ENCODE data around the gene ANK2. TPM values are rescaled to one million over a fixed set of nuclear protein-coding genes. Genes with fewer than 3 reads are reported as not detected.

The ANK2 gene
- 35.5 and 46.0 TPM in 2 replicates for total RNA-seq

DNA sequence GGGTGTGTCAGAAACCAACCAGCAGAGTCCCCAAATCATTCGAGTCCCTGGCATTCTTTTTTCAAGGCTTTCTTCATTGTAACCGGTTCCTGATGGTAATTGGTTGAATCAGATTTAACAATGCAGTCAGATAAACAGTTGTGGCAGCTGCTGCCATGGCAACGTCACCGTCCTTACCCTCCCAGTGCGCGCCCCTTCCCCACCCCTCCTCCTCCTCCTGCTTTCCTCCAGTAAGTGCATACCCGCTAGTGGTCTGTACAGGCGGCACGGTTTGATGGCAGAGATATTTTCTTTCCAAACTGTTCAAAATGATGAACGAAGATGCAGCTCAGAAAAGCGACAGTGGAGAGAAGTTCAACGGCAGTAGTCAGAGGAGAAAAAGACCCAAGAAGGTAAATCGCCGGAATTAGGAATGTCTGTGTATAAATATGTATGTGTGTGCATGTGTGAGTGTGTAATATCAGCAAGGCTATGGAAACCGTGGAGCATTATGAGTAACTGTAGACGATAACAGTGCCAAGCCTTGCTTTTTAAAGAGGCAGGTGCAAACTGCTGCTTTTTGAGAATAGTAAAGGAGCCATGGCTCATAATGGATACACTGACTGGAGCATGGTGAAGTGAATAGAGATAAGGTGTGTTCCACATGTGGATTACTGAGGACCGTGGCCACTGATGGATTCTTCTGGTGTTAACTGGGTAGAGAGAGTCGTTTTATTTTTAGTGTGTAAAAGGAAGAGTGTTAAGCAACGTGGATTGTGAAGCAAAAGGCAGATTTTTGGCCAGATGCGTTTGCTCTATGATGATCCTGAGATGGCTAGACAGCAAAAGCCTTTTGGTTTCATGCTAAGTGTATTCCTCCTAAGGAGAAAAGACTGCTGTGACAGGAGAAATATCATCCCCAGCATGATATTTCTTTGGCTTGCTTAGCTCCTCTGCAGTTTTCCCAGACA, at the start of gene ANK2:
TSS of gene ANK2 (plus strand) at position 233 of the 950 bp plus-strand sequence. CDS start at position 309, 76 bp downstream.
- no peak for DNase-seq (ENCODE audit: low read depth)
- Histone ChIP-seq H3K4me3 (ENCODE audit: low read depth, low read length) (no peak within 1 kb of the TSS), H3K27me3 (ENCODE audit: control insufficient read depth, insufficient read depth, low read length) (no peaks in the 10 kb centered on the region), H3K36me3 (ENCODE audit: control insufficient read depth, insufficient read depth, low read length) (no peaks in the 10 kb centered on the region)
- TF ChIP-seq, protein P1, sequence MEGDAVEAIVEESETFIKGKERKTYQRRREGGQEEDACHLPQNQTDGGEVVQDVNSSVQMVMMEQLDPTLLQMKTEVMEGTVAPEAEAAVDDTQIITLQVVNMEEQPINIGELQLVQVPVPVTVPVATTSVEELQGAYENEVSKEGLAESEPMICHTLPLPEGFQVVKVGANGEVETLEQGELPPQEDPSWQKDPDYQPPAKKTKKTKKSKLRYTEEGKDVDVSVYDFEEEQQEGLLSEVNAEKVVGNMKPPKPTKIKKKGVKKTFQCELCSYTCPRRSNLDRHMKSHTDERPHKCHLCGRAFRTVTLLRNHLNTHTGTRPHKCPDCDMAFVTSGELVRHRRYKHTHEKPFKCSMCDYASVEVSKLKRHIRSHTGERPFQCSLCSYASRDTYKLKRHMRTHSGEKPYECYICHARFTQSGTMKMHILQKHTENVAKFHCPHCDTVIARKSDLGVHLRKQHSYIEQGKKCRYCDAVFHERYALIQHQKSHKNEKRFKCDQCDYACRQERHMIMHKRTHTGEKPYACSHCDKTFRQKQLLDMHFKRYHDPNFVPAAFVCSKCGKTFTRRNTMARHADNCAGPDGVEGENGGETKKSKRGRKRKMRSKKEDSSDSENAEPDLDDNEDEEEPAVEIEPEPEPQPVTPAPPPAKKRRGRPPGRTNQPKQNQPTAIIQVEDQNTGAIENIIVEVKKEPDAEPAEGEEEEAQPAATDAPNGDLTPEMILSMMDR (IDR thresholded peaks at IDR 0.05; ENCODE audit: insufficient read depth, low read length, poor library complexity, severe bottlenecking), result no peak

DNA sequence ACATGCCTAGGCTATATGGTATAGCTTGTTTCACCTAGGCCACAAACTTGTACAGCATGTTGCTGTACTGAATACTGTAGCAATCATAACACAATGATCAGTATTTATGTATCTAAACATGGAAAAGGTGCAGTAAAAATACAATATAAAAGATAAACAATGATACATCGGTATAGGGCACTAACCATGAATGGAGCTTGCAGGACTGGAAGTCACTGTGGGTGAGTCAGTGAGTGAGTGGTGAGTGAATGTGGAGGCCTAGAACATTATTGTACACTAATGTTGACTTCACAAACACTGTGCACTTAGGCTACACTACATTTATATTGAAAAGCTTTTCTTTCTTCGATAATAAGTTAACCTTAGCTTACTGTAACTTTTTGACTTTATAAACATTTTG, 45.6 kb upstream of the ANK2 start:
- no peak overlapping the region for H3K4me3 ChIP-seq (ENCODE audit: low read depth, low read length)
- TF ChIP-seq, protein P1 (IDR thresholded peaks at IDR 0.05; ENCODE audit: insufficient read depth, low read length, poor library complexity, severe bottlenecking), result no peak
- DNase-seq (ENCODE audit: low read depth), result no peak
- no peaks in the 10 kb centered on the region for H3K27me3 ChIP-seq (ENCODE audit: control insufficient read depth, insufficient read depth, low read length)
- no peaks in the 10 kb centered on the region for H3K36me3 ChIP-seq (ENCODE audit: control insufficient read depth, insufficient read depth, low read length)

DNA sequence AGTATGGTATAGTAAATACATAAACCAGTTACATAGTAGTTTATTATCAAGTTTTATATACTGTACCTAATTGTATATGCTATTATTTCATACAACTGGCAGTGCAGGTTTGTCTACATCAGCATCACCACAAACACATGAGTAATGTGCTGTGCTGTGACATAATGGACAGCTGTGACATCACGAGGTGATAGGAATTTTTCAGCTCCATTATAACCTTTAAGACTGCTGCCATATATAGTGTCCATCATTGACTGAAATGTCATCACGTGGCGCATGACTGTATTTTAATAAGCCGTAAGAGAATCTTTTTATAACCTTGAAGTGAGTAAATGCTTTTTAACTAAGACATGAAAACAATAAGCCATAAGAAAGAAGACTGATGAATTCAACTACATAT, 44.8 kb upstream of the ANK2 start:
- Histone ChIP-seq H3K4me3 (ENCODE audit: low read depth, low read length) (no peak overlapping the region), H3K36me3 (ENCODE audit: control insufficient read depth, insufficient read depth, low read length) (no peaks in the 10 kb centered on the region), H3K27me3 (ENCODE audit: control insufficient read depth, insufficient read depth, low read length) (no peaks in the 10 kb centered on the region)
- DNase-seq (ENCODE audit: low read depth), result no peak
- TF ChIP-seq, protein P1 (IDR thresholded peaks at IDR 0.05; ENCODE audit: insufficient read depth, low read length, poor library complexity, severe bottlenecking), result no peak

DNA sequence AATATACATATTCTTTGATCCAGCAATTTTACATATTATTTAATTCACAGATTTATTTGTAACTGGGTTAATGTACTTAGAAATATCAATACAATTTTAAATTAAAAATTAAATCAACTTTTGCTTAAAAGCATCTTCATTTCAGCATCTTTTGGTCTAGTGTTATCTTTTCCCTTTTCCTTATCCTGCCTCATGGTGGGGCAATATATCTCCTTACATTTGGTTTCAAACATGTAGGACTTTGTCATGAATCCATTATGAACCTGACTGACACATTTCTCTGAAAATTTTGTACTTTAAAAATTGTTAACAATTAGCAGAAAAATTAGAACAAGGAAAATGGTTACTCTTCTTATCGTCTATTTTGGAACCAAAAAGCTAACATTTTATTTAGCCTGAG, 42.8 kb upstream of the ANK2 start:
- Histone ChIP-seq H3K27me3 (ENCODE audit: control insufficient read depth, insufficient read depth, low read length) (no peaks in the 10 kb centered on the region), H3K36me3 (ENCODE audit: control insufficient read depth, insufficient read depth, low read length) (no peaks in the 10 kb centered on the region), H3K4me3 (ENCODE audit: low read depth, low read length) (no peak overlapping the region)
- no peak for DNase-seq (ENCODE audit: low read depth)
- TF ChIP-seq, protein P1 (IDR thresholded peaks at IDR 0.05; ENCODE audit: insufficient read depth, low read length, poor library complexity, severe bottlenecking), result no peak

DNA sequence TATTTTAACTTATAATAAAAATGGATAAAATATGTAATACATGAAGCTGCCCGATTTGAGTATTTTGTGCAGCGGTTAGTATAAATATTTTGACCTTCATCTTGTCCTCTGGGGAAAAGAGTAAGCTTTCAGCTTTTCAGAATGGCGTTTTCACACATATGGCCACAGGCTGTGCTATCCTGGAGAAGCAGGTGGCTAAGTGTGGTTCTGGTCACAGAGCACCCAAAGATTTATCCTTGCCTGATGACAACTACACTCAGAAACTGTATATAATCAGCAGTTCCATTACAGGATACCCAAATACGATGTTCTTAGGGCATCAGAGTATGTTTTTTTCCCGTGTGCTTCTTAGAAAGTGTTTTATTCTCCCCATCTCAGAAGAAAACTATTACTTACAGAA, 42.3 kb upstream of the ANK2 start:
- Histone ChIP-seq H3K27me3 (ENCODE audit: control insufficient read depth, insufficient read depth, low read length) (no peaks in the 10 kb centered on the region), H3K4me3 (ENCODE audit: low read depth, low read length) (no peak overlapping the region), H3K36me3 (ENCODE audit: control insufficient read depth, insufficient read depth, low read length) (no peaks in the 10 kb centered on the region)
- DNase-seq (ENCODE audit: low read depth), result no peak
- TF ChIP-seq, protein P1 (IDR thresholded peaks at IDR 0.05; ENCODE audit: insufficient read depth, low read length, poor library complexity, severe bottlenecking), result no peak
